HepG2 (cell line): ENCODE data around the gene BLVRA. TPM values are rescaled to one million over a fixed set of nuclear protein-coding genes. Genes with fewer than 3 reads are reported as not detected.

Source experiments
- ATF3 ChIP-seq: sonication (generic); formaldehyde crosslinking; IDR thresholded peaks from 2 replicates; pipeline ENCODE4 v1.4.0; 2020; ENCODE audit warnings: missing genetic modification reagents
- E2F2 ChIP-seq: sonication (generic); formaldehyde crosslinking; IDR thresholded peaks from 2 replicates; pipeline ENCODE4 v1.4.0; 2020; ENCODE audit warnings: missing genetic modification reagents, borderline replicate concordance
- HNRNPK ChIP-seq: fragments of 200-400 bp; formaldehyde crosslinking; IDR thresholded peaks from 2 replicates; pipeline ENCODE4 v1.6.1; 2018; ENCODE audit warnings: low read length, low read depth, moderate library complexity, mild to moderate bottlenecking; ENCODE audit not compliant: poor library complexity, severe bottlenecking
- HOXA3 ChIP-seq: sonication (generic); formaldehyde crosslinking; IDR thresholded peaks from 2 replicates; pipeline ENCODE4 v1.5.0; 2020; ENCODE audit warnings: missing genetic modification reagents
- HOXA5 ChIP-seq: sonication (generic); formaldehyde crosslinking; IDR thresholded peaks from 2 replicates; pipeline ENCODE4 v1.4.0; 2020; ENCODE audit warnings: missing genetic modification reagents
- MED8 ChIP-seq: sonication (generic); formaldehyde crosslinking; IDR thresholded peaks from 2 replicates; pipeline ENCODE4 v1.8.1; 2023; ENCODE audit warnings: mild to moderate bottlenecking, missing genetic modification reagents; ENCODE audit not compliant: insufficient replicate concordance
- SMAD9 ChIP-seq: sonication (generic); formaldehyde crosslinking; IDR thresholded peaks from 2 replicates; pipeline ENCODE4 v1.5.1; 2020; ENCODE audit warnings: mild to moderate bottlenecking, missing genetic modification reagents
- THAP9 ChIP-seq: sonication (generic); formaldehyde crosslinking; IDR thresholded peaks from 2 replicates; pipeline ENCODE4; 2020; ENCODE audit warnings: missing genetic modification reagents, mild to moderate bottlenecking, borderline replicate concordance
- TMF1 ChIP-seq: sonication (generic); formaldehyde crosslinking; IDR thresholded peaks from 2 replicates; pipeline ENCODE4 v1.8.1; 2022; ENCODE audit warnings: low read depth, missing genetic modification reagents
- ZBTB34 ChIP-seq: sonication (generic); formaldehyde crosslinking; IDR thresholded peaks from 2 replicates; pipeline ENCODE4 v1.8.0; 2022; ENCODE audit warnings: mild to moderate bottlenecking, missing genetic modification reagents
- ZBTB38 ChIP-seq: sonication (generic); formaldehyde crosslinking; IDR thresholded peaks from 2 replicates; pipeline ENCODE4 v1.5.1; 2020; ENCODE audit warnings: mild to moderate bottlenecking, missing genetic modification reagents
- ZFP90 ChIP-seq: sonication (generic); formaldehyde crosslinking; IDR thresholded peaks from 2 replicates; pipeline ENCODE4 v1.8.0; 2022; ENCODE audit warnings: missing genetic modification reagents, mild to moderate bottlenecking, inconsistent platforms, borderline replicate concordance
- ZNF260 ChIP-seq: sonication (generic); formaldehyde crosslinking; IDR thresholded peaks from 2 replicates; pipeline ENCODE4 v1.4.0; 2020; ENCODE audit warnings: missing genetic modification reagents, low read depth, mild to moderate bottlenecking, borderline replicate concordance
- ZNF329 ChIP-seq: sonication (generic); formaldehyde crosslinking; IDR thresholded peaks from 2 replicates; pipeline ENCODE4 v1.9.0; 2021; ENCODE audit warnings: low read depth, mild to moderate bottlenecking, missing genetic modification reagents
- ZNF335 ChIP-seq: sonication (generic); formaldehyde crosslinking; IDR thresholded peaks from 2 replicates; pipeline ENCODE4 v1.4.0; 2020; ENCODE audit warnings: missing genetic modification reagents
- ZNF337 ChIP-seq: sonication (generic); formaldehyde crosslinking; IDR thresholded peaks from 2 replicates; pipeline ENCODE4 v1.5.1; 2020; ENCODE audit warnings: missing genetic modification reagents, low read depth, mild to moderate bottlenecking, borderline replicate concordance
- ZNF513 ChIP-seq: sonication (generic); formaldehyde crosslinking; conservative IDR thresholded peaks from 2 replicates; pipeline ENCODE4 v1.5.0; 2020; ENCODE audit warnings: missing genetic modification reagents
- ZNF678 ChIP-seq: sonication (generic); formaldehyde crosslinking; IDR thresholded peaks from 2 replicates; pipeline ENCODE4 v1.4.0; 2020; ENCODE audit warnings: mild to moderate bottlenecking, missing genetic modification reagents
- ZSCAN22 ChIP-seq: sonication (generic); formaldehyde crosslinking; IDR thresholded peaks from 2 replicates; pipeline ENCODE4 v1.4.0; 2020; ENCODE audit warnings: mild to moderate bottlenecking, missing genetic modification reagents
- polyA plus RNA-seq, 8 experiments: library from polyadenylated mRNA; depleted of rRNA in 3 of 8; stranded (reverse) in 7 of 8; unstranded in 1 of 8; fragments of >200 nt; fragmentation: Illumina TruSeq in 4 of 8; extraction: Trizol in 4 of 8; gene quantifications; 2 replicates each; pipeline versions ENCODE4 v1.2.1 to v1.2.3, GENCODE V29; 2011 to 2016; ENCODE audit warnings: low read depth in 4 of 8, missing spikeins in 1 of 8, mixed read lengths in 1 of 8; ENCODE audit not compliant: insufficient read depth in 1 of 8
- total RNA-seq, 5 experiments: library from RNA; depleted of rRNA; stranded (reverse); fragments of >200 nt; fragmentation: Illumina TruSeq; extraction: Trizol; gene quantifications; 2 replicates each; pipeline ENCODE4 v1.2.3, GENCODE V29; 2016; ENCODE audit warnings: low read depth in 1 of 5

The BLVRA gene
- total and polyA plus RNA-seq, 2 of the 13 experiments (the other 11 are each of a cell fraction or from before 2014, with no cell fraction given): 39.2 to 64.2 TPM

GRCh38 chr7:43729214-43729923 lies 29.1 kb upstream of the BLVRA start, which contains the start of gene COA1 (continued):
- TF ChIP-seq HNRNPK: no peak
- no peak for TF ChIP-seq ZNF513
- TF ChIP-seq ZSCAN22 (CRISPR knock-in tag): no peak
- no peak for TF ChIP-seq ZNF678
- no peak for TF ChIP-seq ZNF337 (CRISPR knock-in tag)
- peak; percentile 62; the same call in 1 of the 2 replicates for TF ChIP-seq ZNF335 (CRISPR knock-in tag)
- TF ChIP-seq THAP9 (CRISPR knock-in tag): peak; percentile 73; the same call in 1 of the 2 replicates
- peak; percentile 93 for TF ChIP-seq ZFP90
- TF ChIP-seq SMAD9 (CRISPR knock-in tag): peak; percentile 84; the same call in 1 of the 2 replicates
- TF ChIP-seq ZBTB38: peak; percentile 71
- TF ChIP-seq E2F2: no peak; the same call in 1 of the 2 replicates
- TF ChIP-seq ZBTB34 (CRISPR knock-in tag): no peak; the same call in 1 of the 2 replicates
- peak; percentile 93 for TF ChIP-seq MED8 (CRISPR knock-in tag)
- peak; percentile 79; the same call in 1 of the 2 replicates for TF ChIP-seq HOXA5 (CRISPR knock-in tag)
- TF ChIP-seq ZNF260 (CRISPR knock-in tag): 0 out of 2 replicates have a peak, but pooled peaks have one; percentile 81
- peak; percentile 67 for TF ChIP-seq ZNF329 (CRISPR knock-in tag)
- no peak; the same call in 1 of the 2 replicates for TF ChIP-seq ATF3
- TF ChIP-seq TMF1 (CRISPR knock-in tag): peak; percentile 85
- peak; percentile 94 for TF ChIP-seq HOXA3 (CRISPR knock-in tag)
